ENCODE measurements around the gene TLE2.

The TLE2 gene

DNA sequence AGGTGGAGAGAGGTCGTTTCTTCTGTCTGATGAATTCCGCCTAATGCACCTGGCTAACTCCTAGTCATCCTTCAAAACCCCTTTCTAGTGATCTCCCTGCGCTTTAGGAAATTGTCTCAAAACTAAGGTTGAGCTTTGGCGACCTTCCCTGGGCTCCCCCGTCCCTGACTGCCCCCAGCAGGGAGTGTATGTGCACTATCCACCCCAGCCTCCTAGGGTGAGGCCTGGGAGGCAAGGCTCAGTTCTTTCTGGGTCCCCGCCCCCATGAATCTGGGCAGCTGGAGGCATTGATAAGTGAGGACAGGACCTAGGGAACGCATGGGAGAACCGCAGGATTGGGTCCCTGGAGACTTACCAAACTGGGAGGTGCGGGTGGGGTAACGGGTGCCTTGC is 51.3 kb downstream of the TLE2 start:
- Histone ChIP-seq H3K36me3 (replicated peaks; ENCODE audit: insufficient read depth, low read length) (no peaks in the 10 kb centered on the region), H3K9me2 (replicated peaks; ENCODE audit: insufficient read depth, low read length) (no peaks in the 10 kb centered on the region), H3K4me1 (ENCODE audit: low read length) (no peaks in the 10 kb centered on the region), H3K9ac (ENCODE audit: low read length) (no peak overlapping the region), H4K20me1 (ENCODE audit: insufficient read depth, low read length) (no peaks in the 10 kb centered on the region), H3K27ac (ENCODE audit: low read length) (no peak overlapping the region), H3K79me2 (ENCODE audit: low read length) (no peaks in the 10 kb centered on the region), H2AFZ (ENCODE audit: low read length) (no peak overlapping the region; the same call in 1 of the 2 replicates), H3K4me3 (ENCODE audit: low read length) (no peak overlapping the region), H3K4me2 (ENCODE audit: low read depth, low read length) (no peak overlapping the region), H3F3A (ENCODE audit: insufficient read depth, low read length) (no peaks in the 10 kb centered on the region), H3K9me3 (replicated peaks; ENCODE audit: insufficient read depth, low read length) (no peaks in the 10 kb centered on the region), H3K27me3 (replicated peaks; ENCODE audit: insufficient read depth, low read length) (peaks cover 94% of the 10 kb centered on the region)
- DNase-seq: no peak
- TF ChIP-seq EZH2phosphoT487 (IDR thresholded peaks at IDR 0.05; ENCODE audit: low read length) (no peak), EZH2 (optimal IDR thresholded peaks at IDR 0.05; ENCODE audit: low read depth, low read length) (no peak)
- TF ChIP-seq, protein P1, sequence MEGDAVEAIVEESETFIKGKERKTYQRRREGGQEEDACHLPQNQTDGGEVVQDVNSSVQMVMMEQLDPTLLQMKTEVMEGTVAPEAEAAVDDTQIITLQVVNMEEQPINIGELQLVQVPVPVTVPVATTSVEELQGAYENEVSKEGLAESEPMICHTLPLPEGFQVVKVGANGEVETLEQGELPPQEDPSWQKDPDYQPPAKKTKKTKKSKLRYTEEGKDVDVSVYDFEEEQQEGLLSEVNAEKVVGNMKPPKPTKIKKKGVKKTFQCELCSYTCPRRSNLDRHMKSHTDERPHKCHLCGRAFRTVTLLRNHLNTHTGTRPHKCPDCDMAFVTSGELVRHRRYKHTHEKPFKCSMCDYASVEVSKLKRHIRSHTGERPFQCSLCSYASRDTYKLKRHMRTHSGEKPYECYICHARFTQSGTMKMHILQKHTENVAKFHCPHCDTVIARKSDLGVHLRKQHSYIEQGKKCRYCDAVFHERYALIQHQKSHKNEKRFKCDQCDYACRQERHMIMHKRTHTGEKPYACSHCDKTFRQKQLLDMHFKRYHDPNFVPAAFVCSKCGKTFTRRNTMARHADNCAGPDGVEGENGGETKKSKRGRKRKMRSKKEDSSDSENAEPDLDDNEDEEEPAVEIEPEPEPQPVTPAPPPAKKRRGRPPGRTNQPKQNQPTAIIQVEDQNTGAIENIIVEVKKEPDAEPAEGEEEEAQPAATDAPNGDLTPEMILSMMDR (IDR thresholded peaks at IDR 0.05; ENCODE audit: low read length): no peak

DNA sequence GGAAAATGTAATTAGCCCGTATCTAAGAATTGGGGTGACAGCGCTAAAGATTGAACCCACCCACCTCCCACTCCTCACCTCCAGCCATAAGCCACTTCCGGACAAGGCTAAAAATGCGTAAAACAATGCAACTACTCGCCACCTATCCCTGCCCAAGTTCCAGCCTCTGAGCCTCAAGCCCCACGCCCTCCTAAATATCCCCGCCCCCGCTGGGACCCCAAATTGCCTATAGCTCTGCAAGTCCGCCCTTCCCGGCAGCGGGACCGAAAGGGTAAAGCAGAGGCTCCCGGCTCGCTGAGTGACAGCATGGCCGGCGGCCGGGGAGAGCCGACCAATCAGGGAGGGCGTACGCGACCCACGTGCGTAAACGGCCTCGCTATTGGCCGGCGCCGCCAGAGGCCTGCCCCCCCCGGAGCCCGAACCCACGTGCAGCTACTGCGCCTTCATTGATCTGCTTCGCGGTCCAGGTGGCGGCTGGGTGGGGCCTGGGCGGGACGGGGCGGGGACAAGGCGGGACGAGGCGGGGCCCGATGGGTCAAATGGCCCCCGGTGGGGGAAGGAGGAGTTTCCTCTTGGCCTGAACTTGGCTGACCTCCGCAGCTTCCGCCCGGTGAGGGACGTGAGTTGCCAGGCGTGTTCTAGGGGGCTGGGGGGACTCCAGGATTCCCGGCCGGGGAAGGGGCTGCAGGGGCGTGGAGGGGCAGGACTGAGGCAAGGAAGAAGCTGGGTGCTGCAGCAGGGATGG is 51.9 kb downstream of the TLE2 start, which contains the start of gene TLE6:
Gene TLE6, plus strand, starts transcription at position 564 of the 745 bp plus-strand sequence. CDS start 670 bp downstream, outside the sequence.
- no peaks in the 10 kb centered on the region for H3F3A ChIP-seq (ENCODE audit: insufficient read depth, low read length)
- peak within 1 kb of the TSS; percentile 62 for H3K4me2 ChIP-seq (ENCODE audit: low read depth, low read length)
- H3K9ac ChIP-seq (ENCODE audit: low read length): no peak within 1 kb of the TSS
- H3K27ac ChIP-seq (ENCODE audit: low read length): no peak within 1 kb of the TSS
- H3K9me2 ChIP-seq (replicated peaks; ENCODE audit: insufficient read depth, low read length): no peaks in the 10 kb centered on the region
- H3K36me3 ChIP-seq (replicated peaks; ENCODE audit: insufficient read depth, low read length): no peaks in the 10 kb centered on the region
- H3K4me1 ChIP-seq (ENCODE audit: low read length): no peaks in the 10 kb centered on the region
- peaks cover 94% of the 10 kb centered on the region for H3K27me3 ChIP-seq (replicated peaks; ENCODE audit: insufficient read depth, low read length)
- H3K9me3 ChIP-seq (replicated peaks; ENCODE audit: insufficient read depth, low read length): no peaks in the 10 kb centered on the region
- TF ChIP-seq, protein P1 (IDR thresholded peaks at IDR 0.05; ENCODE audit: low read length): no peak
- no peak for TF ChIP-seq EZH2 (optimal IDR thresholded peaks at IDR 0.05; ENCODE audit: low read depth, low read length)
- TF ChIP-seq EZH2phosphoT487 (IDR thresholded peaks at IDR 0.05; ENCODE audit: low read length): no peak
- H3K79me2 ChIP-seq (ENCODE audit: low read length): no peaks in the 10 kb centered on the region
- peak; percentile 87 for DNase-seq
- H4K20me1 ChIP-seq (ENCODE audit: insufficient read depth, low read length): no peaks in the 10 kb centered on the region
- peak within 1 kb of the TSS; percentile 18; the same call in 1 of the 2 replicates for H3K4me3 ChIP-seq (ENCODE audit: low read length)
- peak within 1 kb of the TSS; percentile 29; the same call in 1 of the 2 replicates for H2AFZ ChIP-seq (ENCODE audit: low read length)

DNA sequence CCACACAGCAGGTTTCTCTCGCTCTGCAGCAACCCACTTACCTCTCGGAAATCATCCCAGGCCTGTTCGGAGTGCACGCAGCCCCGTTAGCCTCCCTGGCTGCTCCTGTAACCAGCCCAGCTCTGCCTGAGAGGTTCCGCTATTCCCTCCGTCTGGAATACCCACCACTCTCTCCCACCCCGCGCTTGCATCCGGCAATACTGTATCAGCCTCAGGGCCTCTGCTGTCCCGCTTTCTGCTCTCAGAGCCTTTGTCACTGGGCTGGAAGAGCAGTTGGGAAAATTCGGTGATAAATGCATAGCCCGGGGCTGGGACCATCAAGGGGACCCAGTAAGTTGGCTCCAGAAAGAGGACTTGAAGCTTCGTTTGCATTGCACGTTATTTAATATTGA is 52.5 kb downstream of the TLE2 start:
- TF ChIP-seq, protein P1 (IDR thresholded peaks at IDR 0.05; ENCODE audit: low read length): no peak
- no peak for TF ChIP-seq EZH2phosphoT487 (IDR thresholded peaks at IDR 0.05; ENCODE audit: low read length)
- TF ChIP-seq EZH2 (optimal IDR thresholded peaks at IDR 0.05; ENCODE audit: low read depth, low read length): no peak
- Histone ChIP-seq H3K9ac (ENCODE audit: low read length) (no peak overlapping the region), H3K27me3 (replicated peaks; ENCODE audit: insufficient read depth, low read length) (peaks cover 95% of the 10 kb centered on the region), H4K20me1 (ENCODE audit: insufficient read depth, low read length) (no peaks in the 10 kb centered on the region), H2AFZ (ENCODE audit: low read length) (no peak overlapping the region), H3K9me3 (replicated peaks; ENCODE audit: insufficient read depth, low read length) (no peaks in the 10 kb centered on the region), H3F3A (ENCODE audit: insufficient read depth, low read length) (no peaks in the 10 kb centered on the region), H3K9me2 (replicated peaks; ENCODE audit: insufficient read depth, low read length) (no peaks in the 10 kb centered on the region), H3K4me1 (ENCODE audit: low read length) (no peaks in the 10 kb centered on the region), H3K27ac (ENCODE audit: low read length) (no peak overlapping the region), H3K36me3 (replicated peaks; ENCODE audit: insufficient read depth, low read length) (no peaks in the 10 kb centered on the region), H3K4me3 (ENCODE audit: low read length) (no peak overlapping the region), H3K4me2 (ENCODE audit: low read depth, low read length) (peak overlapping the region; percentile 62), H3K79me2 (ENCODE audit: low read length) (no peaks in the 10 kb centered on the region)
- DNase-seq: no peak
